GM21619 (cell line): Measurements from ENCODE around the gene UMPS.
"Not testable (repeated sequence)": the region's sequence is repeated elsewhere in the genome, so short reads cannot be mapped to it uniquely, and the experiment has no call there.

Experiments
- ATAC-seq: cut with Tn5 transposase; IDR thresholded peaks from one replicate; pipeline ENCODE4 v1.9.1; 2021; ENCODE audit not compliant: unreplicated experiment

The UMPS gene

DNA sequence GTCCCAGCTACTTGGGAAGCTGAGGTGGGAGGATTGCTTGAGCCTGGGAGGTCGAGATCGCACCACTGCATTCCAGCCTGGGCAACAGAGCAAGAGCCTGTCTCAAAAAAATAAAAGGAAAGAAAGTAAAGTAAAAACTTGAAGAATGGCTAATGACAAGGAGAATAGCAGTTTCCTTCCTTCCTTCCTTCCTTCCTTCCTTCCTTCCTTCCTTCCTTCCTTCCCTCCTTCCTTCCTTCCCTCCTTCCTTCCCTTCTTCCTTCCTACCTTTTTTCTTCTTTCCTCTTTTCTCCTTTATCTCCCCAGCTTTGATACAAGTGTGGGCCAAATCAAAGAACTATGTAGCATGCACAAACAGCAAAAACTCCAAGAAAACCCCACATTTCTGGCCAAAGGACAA, 23.0 kb upstream of the UMPS start:
- not testable (repeated sequence) for ATAC-seq

DNA sequence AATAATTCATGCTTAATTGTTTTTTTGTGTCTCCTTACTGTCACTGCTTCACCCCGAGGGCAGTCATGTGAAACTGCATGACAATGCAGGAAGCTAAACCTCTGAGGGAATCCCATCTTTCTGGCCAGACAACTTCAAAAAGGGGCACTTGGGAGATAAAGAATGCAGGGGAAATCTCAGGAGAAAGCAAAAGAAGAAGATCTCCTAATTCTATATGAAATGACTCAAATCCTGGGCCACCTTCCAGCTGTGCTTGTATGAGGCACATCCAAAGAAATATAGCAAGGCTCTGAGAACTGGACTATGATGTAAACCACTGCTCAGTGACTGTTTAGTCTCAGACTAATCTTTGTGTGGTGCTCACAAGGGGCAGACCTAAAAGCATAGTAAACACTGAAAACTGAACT, 22.6 kb upstream of the UMPS start:
- ATAC-seq: no peak

DNA sequence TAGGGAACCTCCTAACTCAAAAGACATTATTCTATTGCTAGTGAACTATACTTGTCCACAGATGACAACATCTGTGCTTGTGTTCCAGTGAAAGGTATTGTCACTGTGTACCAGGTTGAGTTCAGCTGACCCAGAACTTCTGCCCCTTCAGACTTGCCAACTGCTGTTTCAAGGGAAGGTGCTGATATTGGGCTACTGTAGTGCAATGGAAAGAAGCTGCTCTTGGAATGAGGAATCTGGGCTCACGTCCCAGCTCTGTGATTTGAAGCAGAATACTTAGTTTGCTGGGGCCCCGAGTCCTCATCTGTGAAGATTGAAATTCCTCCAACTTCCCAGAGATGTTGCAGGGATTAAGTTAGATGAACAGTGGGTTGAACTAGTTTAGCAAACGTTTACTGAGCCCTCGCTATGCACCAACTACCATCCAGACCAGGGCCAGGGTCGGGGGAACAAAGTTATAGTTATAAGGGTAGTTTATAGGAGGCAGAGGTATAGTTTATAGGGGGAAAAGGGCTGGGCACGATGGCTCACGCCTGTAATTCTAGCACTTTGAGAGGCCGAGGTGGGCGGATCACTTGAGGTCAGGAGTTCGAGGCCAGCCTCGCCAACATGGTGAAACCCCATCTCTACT, 15.9 kb upstream of the UMPS start:
- no peak for ATAC-seq

DNA sequence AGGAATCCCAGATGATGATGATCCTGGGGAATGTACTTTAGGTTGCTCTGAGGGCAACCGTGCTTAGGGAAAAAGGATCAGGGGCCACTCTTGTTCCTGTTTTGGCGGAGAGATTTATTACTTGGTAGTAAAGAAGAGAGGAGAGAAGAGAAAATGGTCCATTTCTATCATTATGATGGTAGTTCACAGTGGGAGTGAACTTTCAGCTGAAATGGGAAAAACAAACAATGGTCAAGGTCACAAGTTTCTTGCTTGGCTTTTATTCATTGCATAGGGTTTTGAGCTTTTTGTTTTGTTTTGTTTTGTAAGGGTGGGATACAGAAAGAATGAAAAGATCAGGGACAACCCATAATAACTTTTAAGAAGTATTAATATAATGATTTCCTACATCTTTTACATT, 7.7 kb upstream of the UMPS start:
- ATAC-seq: no peak

DNA sequence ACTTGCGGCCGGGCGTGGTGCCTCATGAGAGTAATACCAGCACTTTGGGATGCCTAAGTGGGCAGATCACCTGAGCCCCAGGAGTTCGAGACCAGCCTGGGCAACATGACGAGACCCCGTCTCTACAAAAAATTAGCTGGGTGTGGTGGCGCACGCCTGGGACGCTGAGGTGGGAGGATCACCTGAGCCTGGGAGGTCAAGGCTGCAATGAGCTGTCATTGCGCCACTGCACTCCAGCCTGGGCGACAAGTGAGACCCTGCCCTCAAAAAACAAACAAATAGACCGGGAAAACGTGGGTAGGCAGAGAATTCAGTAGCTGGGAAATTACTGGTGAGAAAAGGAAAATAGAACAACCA, 667 bp downstream of the UMPS start:
- ATAC-seq: no peak

DNA sequence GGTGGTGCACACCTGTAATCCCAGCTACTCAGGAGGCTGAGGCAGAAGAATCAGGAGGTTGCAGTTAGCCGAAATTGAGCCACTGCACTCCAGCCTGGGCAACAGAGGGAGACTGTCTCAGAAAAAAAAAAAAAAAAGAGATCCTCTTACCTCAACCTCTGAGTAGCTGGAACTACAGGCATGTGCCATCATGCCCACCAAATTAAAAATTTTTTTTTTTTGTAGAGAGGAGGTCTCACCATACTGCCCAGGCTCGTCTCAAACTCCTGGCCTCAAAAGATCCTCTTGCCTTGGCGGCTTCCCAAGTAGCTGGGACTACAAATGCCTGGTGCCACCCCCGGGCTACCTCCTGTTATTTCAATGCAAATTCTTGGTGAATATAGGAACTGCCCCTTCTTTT, 1.5 kb downstream of the UMPS start:
- ATAC-seq: no peak

DNA sequence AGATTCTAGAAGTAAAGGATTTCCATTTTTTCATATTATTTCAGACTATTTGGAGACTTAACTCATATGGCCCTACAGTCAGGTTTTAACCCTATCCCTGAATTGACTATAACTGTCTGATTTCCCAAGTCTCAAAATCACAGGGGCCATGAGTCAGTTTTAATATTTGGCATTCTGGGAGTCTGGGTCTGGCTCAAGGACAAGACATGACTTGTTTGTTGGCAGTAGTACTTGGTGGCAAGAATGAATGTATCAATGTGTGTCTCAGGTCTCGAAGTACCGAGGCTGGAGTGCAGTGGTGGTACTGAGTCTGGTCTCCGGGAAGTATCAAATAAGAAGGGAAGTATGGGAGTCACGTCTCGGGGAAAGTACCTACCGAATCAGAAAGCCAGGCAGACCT, 10.8 kb downstream of the UMPS start:
- no peak for ATAC-seq

DNA sequence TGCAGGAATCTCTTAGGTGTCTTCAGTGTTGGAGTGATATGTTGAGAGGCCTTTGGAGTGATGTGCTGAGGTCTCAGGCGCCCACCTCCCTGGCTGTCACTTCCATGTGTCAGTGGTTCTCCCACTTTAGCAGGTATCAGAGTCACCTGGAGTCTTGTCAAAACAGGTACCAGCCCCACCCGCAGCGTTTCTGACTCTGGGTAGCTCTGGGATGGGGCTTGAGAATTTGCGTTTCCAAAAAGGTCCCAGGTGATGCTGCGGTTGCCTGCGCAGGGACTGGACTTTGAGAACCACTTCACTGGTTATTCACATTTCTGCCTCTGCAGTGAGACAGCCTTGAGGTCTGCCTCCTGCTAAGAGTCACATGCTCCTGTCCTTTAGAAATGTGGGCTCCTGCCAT, 15.5 kb downstream of the UMPS start:
- ATAC-seq: no peak

DNA sequence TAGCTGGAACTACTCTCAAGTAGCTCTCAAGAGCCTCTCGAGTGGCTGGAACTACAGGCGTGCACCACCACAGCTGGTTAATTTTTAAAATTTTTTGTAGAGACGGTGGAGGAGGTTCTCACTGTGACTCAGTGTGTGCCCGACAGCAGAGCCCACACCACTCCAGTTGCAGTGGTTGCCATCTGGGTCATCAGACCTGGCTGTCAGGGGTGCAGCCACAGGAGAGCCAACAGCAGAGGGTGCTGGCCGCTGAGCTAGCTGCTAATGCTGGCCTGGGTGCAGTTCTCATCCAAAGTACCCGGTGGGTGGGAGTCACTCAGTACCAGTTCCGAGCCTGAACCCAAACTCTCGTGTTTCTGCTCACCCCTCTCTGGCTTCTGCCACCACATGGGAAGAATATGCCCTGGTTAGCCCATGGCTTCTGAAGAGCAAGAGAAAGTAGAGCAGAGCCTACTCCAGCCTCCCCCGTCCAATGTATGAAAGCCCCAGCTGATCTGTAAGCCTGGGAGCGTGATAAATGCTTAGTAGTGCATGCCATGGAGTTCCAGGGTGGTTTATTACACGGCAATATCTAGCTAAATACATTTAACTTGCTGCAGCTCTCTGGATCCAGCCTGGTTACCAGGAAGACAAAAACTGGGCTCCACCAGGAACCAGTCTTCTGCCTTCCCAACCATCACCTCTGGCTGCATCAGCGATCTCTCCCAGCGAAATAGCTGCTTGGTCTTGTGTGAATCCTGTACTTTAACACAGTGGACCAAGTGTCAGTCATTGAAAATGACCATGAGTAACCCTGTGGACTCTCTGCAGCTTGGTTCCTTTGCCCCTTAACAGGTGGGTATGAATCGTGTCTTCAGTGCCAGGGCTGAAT, 17.1 kb downstream of the UMPS start:
- no peak for ATAC-seq

DNA sequence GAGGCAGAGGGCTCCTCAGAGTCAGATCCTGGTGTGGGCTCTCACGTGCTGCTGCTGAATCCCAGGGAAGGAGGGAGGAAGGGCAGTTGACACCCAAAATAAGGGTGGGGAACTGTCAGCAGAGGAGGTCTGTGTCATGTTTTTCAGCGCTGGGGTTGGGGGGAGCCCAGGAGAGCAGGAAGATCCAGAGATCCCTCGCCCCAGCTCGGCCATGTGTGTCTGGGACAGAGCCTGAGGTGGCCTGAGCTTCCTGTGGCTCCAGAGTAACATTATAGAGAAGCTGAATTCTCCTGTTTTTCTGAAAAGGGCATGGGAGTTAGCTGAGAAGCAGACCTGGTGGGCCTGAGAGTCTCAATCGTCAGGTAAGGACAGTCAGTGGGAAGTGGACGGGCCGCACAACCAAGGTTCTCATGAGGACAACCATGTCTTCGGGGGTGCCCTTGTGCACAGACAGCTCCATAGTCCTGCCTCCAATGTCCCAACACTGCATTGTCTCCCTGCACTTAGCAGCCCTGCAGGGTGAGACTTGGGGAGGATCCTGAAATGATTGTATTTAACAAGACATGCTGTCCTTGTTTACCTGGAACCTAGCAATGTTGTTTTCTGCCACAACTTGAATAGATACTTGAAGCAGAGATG, 18.4 kb downstream of the UMPS start:
- ATAC-seq: no peak

DNA sequence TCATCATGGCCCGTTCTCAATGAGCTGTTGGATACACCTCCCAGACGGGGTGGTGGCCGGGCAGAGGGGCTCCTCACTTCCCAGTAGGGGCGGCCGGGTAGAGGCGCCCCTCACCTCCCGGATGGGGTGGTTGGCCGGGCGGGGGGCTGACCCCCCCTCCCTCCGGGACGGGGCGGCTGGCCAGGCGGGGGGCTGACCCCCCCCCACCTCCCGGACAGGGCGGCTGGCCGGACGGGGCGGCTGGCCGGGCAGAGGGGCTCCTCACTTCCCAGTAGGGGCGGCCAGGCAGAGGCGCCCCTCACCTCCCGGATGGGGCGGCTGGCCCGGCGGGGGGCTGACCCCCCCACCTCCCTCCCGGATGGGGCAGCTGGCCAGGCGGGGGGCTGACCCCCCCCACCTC, 19.6 kb downstream of the UMPS start:
- not testable (repeated sequence) for ATAC-seq

DNA sequence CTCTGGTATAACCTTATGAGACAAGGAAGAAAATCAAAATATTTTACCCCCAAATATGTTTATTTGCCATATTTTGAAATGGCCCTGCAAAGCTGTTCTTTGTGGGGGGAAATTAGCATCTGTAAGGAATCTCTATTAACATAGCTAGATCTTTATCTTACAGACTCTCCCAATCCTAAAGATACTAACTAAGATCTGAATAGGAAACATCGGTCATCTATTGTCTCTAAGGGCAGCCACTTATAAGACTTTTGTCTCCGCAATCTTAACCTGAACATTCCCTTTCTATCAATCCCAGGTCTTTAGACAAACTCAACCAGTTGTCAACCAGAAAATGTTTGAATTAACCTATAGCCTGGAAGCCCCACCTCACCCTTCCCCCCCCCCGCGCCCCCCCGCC, 21.2 kb downstream of the UMPS start:
- no peak for ATAC-seq

DNA sequence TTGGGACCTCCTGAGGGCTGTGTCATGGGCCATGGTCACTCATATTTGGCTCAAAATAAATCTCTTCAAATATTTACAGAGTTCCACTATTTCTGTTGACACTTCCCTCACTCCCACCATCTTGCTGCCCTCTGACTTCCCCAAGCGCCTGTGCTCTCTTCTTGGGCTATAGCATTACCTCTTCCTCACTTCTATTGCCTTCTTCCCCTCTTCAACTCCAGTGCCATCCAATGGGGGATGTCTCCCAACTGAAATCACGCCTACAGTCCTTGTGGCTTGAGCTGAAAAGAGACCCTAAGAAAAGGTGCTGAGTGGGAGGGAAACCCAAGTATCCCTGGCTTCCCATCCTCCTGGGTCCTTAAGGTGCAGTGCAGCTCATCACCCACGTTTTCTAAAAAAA, 21.8 kb downstream of the UMPS start:
- no peak for ATAC-seq

DNA sequence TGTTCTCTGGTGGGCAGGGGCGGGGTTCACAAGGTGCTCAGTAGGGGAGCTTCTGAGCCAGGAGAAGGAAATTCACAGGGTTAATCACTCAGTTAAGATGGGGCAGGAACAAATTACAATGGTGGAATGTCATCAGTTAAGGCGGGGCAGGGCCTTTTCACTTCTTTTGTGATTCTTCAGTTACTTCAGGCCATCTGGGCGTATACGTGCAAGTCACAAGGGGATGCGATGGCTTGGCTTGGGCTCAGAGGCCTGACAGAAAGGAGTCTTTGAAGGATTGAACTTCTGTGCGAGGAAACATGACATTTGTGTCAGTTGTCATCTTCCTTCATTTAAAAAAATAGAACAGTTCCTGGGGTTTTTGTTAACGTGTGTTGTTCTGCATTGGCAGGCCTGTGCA, 27.7 kb downstream of the UMPS start:
- not testable (repeated sequence) for ATAC-seq

DNA sequence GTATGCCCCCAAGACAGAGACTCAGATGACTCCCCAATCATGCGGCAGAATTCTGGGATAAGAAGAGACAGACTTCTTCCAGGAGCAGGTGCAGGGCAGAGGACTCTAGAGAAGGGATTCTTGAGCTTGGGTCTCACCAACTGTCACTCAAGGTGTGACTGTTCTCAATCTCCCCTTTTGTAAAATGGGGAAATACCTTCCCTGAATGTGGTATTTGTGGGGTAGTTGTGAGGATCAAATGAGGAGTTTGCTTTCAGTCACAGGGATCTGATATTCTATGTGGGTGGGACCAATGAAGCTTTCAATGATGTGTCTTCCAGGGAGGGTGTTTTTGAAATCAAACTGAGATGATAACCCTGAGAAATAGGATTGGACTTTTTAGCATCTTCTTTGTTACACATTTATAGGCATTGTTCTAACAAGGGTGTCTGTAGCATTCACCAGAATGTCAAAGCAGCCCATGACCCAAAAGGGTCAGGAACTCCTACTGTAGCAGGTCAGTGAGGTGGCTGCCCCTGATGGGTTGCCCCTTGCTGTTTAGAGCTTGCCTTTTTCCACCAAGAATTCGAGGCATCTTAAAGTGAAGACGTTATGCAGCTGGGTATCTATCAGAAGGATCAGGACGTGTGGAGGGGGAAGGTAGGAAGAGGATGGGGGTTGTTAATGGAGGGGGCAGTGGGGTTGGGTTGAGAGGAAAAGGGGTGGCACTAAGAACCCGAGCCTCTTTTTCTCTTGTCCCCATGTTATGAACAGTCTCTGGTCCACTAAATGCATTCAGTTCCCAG, 28.8 kb downstream of the UMPS start:
- no peak for ATAC-seq

DNA sequence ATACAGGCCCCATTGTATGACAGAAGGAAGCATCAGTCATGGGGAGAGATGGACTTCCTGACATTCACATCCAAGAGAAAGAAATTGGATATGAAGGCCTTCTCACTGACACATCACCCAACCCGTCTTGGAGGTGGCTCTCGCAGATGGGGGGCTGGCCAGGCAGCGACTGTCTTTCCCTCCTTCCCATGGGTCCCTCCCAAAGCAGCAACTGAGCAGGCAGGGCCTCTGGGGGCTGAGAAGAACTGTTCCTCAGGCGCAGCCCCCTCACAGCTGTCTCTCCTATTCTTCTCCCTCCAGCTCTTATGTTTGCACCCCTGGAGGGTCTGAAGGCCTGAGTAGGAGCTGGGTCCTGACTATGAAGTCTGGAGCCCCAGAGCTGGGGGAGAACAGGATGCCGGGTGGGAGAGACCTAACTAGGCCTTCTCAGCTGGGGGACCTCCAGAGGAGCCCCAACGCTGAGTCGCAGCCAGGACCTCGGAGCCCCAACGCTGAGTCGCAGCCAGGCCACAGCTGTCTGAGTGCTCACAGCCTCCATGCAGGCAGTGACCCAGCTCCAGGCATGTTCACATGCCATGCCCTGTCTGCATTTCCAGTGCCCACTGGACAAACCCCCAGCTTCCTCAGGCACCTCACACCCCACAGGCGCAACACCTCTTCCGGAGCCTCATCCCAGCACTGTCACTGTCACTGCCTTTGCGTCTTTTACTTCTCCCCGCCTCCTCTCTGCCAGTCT, 29.6 kb downstream of the UMPS start:
- ATAC-seq: no peak

DNA sequence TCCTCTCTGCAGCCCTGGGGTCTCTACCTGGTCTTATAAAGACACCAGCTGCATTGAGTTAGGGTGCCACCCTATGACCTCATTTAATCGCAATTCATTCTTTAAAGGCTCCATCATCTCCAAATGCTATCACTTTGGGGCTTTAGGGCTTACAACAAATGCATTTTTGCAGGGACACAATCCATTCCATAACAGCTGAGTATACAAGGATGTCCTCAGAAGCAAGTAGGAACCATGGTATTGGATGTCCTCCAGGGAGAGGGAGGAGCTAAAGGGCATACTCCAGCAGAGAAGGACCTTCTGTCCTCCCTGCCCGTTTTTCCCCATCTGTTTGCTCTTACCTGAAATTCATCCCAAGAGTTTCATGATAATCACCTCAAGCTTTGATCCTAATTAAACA, 30.3 kb downstream of the UMPS start:
- no peak for ATAC-seq

DNA sequence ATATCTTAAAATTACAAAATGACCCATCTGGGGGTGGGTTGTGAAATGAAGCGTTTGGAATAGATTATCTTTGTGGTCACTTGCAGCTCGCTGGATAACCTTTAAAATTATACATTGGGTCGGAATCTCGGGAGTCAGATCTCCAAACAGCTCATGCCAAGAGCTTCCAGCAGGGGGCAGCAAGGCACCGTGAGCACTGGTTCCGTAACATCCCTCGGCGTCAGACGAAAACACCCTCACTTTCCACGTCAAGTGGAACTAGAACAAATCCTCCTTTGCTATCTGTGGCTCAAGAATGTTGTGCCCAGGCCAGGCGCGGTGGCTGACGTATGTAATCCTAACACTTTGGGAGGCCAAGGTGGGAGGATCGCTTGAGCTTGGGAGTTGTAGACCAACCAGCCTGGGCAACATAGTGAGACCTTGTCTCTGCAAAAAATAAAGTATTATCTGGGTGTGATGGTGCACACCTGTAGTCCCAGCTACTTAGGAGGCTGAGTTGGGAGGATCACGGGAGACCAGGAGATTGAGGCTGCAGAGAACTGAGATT, 31.1 kb downstream of the UMPS start:
- no peak for ATAC-seq

DNA sequence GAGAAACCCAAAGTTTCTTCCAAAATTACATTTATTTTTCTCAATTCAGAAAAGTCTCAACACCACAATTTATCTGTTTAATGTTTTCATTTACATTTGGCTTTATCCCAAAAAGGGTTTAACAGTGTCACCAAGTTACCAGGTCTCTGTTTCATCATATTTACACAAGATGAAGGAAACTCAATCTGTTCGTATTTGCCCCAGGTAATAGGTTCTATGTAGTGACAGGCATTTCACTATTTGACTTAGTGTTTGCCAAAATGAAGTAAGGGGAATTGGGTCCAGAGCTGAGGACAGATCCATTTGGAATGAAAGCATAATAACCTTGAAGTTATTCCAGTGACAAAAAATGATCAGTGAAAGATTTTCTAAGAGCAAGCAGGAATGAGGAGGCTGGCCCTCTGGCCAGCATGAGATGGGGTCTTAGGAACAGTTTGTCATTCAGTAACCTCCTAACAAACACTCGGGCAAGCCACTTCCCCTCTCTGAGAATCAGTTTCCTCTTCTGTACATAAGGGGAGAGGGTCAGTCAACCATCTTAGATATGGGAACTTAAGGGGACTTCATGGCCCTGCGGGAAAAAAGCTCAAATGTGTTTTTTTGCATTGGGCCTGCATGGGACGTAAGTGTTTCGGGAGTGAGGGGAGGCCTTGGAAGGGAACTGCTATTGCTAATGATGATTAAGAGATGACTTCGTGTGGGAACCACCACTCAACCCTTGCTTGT, 31.8 kb downstream of the UMPS start:
- ATAC-seq: no peak

DNA sequence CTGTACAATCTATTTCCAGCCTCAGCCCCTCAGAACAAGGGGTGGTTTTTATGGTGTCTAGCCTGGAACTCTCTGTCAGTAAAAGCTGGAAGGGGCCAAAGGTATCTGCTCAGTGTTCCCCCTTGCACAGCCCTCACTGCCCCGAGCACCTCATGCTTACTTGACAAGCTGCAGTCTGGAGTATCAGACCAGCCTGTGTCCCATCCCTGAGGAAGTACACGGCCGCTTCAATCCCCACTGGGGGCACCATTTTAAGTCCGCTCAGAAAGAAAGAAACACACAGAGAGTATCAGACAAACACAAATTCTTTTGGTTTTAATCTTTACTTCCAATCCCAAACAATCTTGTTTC, 32.4 kb downstream of the UMPS start:
- no peak for ATAC-seq
